NB4 (cell line): Measurements from ENCODE around the gene CDH9.
"Not testable (repeated sequence)": the region's sequence is repeated elsewhere in the genome, so short reads cannot be mapped to it uniquely, and the experiment has no call there.

Experiments
- DNase-seq: peaks from one replicate; pipeline ENCODE4 v3.0.0; 2010; ENCODE audit warnings: low read depth
- H3K4me3 ChIP-seq: one replicate; pipeline ENCODE4 v1.5.1; 2011; ENCODE audit warnings: mild to moderate bottlenecking, low read depth, low read length, moderate library complexity
- MYC ChIP-seq: IDR thresholded peaks from 2 replicates; pipeline ENCODE4 v1.6.1; 2011; ENCODE audit warnings: low read depth, low read length
- POLR2A ChIP-seq: IDR thresholded peaks from 2 replicates; pipeline ENCODE4 v1.6.1; 2011; ENCODE audit warnings: mild to moderate bottlenecking; ENCODE audit not compliant: insufficient read length; ENCODE audit errors: extremely low read depth
- TF ChIP-seq, protein P1 (sequence below): IDR thresholded peaks from 2 replicates; pipeline ENCODE4 v1.6.1; 2011; ENCODE audit warnings: low read depth, low read length
- TF ChIP-seq, protein P2 (sequence below): IDR thresholded peaks from one replicate; pipeline ENCODE4 v1.5.1; 2012; ENCODE audit warnings: low read depth, low read length

The CDH9 gene

DNA sequence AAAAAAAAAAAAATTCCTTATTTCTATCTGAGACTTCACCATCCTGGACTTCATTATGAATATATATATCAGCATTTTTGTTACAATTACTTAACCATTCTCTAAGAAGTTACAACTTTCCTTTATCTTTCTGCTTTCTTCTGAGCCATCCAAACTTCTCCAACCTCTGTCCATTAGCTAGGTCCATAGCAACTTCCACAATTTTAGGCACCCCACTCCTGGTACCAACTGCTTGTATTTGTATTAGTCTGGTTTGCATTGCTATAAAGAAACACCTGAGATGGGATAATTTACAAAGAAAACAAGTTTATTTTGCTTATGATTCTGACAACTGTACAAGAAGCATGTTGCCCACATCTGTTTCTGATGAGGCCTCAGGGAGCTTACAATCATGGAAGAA is 182.1 kb downstream of the CDH9 start:
- no peak for TF ChIP-seq POLR2A
- TF ChIP-seq, protein P1, sequence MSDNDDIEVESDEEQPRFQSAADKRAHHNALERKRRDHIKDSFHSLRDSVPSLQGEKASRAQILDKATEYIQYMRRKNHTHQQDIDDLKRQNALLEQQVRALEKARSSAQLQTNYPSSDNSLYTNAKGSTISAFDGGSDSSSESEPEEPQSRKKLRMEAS: no peak
- TF ChIP-seq MYC: no peak
- TF ChIP-seq, protein P2, sequence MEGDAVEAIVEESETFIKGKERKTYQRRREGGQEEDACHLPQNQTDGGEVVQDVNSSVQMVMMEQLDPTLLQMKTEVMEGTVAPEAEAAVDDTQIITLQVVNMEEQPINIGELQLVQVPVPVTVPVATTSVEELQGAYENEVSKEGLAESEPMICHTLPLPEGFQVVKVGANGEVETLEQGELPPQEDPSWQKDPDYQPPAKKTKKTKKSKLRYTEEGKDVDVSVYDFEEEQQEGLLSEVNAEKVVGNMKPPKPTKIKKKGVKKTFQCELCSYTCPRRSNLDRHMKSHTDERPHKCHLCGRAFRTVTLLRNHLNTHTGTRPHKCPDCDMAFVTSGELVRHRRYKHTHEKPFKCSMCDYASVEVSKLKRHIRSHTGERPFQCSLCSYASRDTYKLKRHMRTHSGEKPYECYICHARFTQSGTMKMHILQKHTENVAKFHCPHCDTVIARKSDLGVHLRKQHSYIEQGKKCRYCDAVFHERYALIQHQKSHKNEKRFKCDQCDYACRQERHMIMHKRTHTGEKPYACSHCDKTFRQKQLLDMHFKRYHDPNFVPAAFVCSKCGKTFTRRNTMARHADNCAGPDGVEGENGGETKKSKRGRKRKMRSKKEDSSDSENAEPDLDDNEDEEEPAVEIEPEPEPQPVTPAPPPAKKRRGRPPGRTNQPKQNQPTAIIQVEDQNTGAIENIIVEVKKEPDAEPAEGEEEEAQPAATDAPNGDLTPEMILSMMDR: no peak
- H3K4me3 ChIP-seq: no peak overlapping the region
- DNase-seq: no peak

DNA sequence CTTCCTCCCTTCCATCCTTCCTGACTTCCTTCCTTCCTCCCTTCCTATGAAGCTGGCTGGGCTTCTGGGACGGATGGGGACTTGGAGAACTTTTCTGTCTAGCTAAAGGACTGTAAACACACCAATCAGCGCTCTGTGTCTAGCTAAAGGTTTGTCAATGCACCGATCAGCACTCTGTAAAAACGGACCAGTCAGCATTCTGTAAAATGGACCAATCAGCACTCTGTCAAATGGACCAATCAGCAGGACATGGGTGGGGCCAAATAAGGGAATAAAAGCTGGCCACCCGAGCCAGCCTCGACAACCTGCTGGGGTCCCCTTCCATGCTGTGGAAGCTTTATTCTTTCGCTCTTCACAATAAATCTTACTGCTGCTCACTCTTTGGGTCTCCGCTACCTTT is 185.9 kb downstream of the CDH9 start:
- not testable (repeated sequence) for DNase-seq, H3K4me3 ChIP-seq

DNA sequence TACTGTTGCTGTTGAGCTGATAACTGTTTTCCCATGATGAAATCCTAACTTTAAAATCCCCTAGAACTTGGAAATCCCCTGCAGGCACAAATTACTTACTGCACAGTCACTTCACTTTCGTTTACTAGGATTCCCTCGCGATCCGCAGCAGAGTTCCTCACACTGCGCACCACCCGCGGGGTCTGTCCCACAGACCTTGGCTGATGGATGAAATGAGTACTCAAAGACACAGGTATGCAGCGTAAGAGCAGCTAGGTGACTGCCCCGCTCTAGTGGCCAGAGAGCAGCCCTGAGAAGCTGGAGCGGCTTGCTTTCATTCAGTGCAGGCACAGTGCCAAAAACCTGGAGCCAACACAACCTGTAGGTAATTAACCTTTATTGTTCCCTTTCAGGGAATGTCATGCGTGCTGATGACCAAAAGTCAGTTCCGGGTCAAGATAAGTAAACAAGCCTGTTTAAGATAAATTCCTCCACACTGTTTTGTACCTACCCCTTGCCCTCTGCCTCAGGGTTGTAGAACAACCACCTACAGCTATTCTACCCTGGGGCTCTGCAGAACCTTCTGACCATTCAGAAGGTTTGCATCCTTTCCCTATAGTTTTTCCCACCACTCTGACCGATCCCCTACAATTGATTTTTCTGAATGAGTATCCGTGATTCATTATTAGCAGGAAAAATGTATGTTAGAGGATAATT is 191.2 kb downstream of the CDH9 start:
- DNase-seq: no peak
- H3K4me3 ChIP-seq: no peak overlapping the region
- TF ChIP-seq, protein P1: no peak
- TF ChIP-seq, protein P2: no peak
- no peak for TF ChIP-seq MYC
- no peak for TF ChIP-seq POLR2A

DNA sequence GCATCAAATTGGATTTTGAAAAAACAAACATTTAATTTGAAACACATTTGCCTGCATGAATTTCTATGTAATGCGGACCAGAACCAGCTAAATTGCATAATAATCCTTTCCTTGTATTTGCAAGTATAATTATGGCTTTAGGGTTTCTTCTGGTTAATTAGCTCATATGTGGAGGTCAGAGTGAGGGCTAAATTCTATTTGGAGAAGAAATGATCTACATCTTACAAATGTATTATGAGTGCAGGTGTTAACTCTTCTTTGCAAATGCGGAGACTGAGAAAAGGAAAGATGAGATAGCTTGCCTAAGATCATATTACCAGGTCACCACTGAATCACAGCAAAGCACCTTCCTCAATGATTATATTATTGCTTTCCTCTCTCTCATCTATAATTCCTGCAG is 194.7 kb downstream of the CDH9 start:
- no peak overlapping the region for H3K4me3 ChIP-seq
- no peak for TF ChIP-seq MYC
- TF ChIP-seq, protein P2: no peak
- TF ChIP-seq POLR2A: no peak
- TF ChIP-seq, protein P1: no peak
- no peak for DNase-seq

DNA sequence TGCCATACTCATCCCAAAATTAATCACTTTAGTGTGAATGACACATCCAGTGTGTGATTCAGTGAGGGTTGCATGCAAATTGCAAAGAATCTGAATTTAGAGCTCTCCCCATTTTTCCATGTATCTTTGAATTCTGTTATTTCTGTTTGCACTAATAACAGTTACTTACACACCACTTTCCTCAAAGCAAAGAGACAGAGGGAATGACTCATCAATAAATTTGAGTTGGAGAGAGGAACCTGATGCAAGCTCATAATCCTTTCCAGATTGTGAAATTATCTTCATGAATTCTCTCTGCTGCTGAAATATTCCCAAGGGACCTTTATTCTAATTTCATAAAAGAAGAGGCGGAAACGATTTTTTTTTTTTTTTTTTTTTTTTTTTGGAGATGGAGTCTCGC is 204.8 kb downstream of the CDH9 start:
- TF ChIP-seq POLR2A (no peak), MYC (no peak)
- TF ChIP-seq, protein P1: no peak
- TF ChIP-seq, protein P2: no peak
- no peak overlapping the region for H3K4me3 ChIP-seq
- peak; percentile 86 for DNase-seq
